Nephron (organoid): ENCODE measurements around the gene NOM1.

Source experiments
- H3K27ac Mint-ChIP-seq, 3 experiments: 2 replicates each; pipeline ENCODE4 v1.8.0; 2020; ENCODE audit warnings: mixed read lengths in 3 of 3, mild to moderate bottlenecking in 2 of 3, moderate library complexity in 1 of 3
- H3K27me3 Mint-ChIP-seq: 2 replicates; pipeline ENCODE4 v1.8.0; 2021; ENCODE audit warnings: low read depth, mild to moderate bottlenecking, moderate library complexity, mixed read lengths
- H3K36me3 Mint-ChIP-seq: 2 replicates; pipeline ENCODE4 v1.8.0; 2020; ENCODE audit warnings: low read depth, mixed read lengths
- H3K4me1 Mint-ChIP-seq: 2 replicates; pipeline ENCODE4 v1.8.0; 2020; ENCODE audit warnings: mixed read lengths
- H3K4me3 Mint-ChIP-seq, 3 experiments: 2 replicates each; pipeline ENCODE4 v1.8.0; 2020; ENCODE audit warnings: mild to moderate bottlenecking in 3 of 3, mixed read lengths in 3 of 3, moderate library complexity in 2 of 3
- H3K9me3 Mint-ChIP-seq: 2 replicates; pipeline ENCODE4 v1.8.0; 2020; ENCODE audit warnings: mixed read lengths
- CTCF ChIP-seq, 3 experiments: fragments of 200-600 bp; sonication (generic); IDR thresholded peaks; one replicate each; pipeline ENCODE4 v1.5.0; 2021; ENCODE audit warnings: antibody characterized with exemption in 3 of 3; ENCODE audit not compliant: unreplicated experiment in 3 of 3

The NOM1 gene

GRCh38 chr7:157002819-157003421 lies 53.4 kb downstream of the NOM1 start:
- Mint-ChIP-seq H3K36me3 (no peaks in the 10 kb centered on the region), H3K27ac (no peak overlapping the region), H3K4me1 (peaks cover 29% of the 10 kb centered on the region), H3K4me3 (no peak overlapping the region), H3K27me3 (peaks cover 98% of the 10 kb centered on the region), H3K9me3 (no peaks in the 10 kb centered on the region)
- TF ChIP-seq CTCF (IDR thresholded peaks at IDR 0.05; ENCODE audit: unreplicated experiment in 3 of 3) = no peak

GRCh38 chr7:157003445-157003755 lies 53.9 kb downstream of the NOM1 start:
- Mint-ChIP-seq H3K36me3 (no peaks in the 10 kb centered on the region), H3K27ac (no peak overlapping the region), H3K27me3 (peaks cover 98% of the 10 kb centered on the region), H3K9me3 (no peaks in the 10 kb centered on the region), H3K4me1 (peaks cover 29% of the 10 kb centered on the region), H3K4me3 (no peak overlapping the region)
- TF ChIP-seq CTCF (IDR thresholded peaks at IDR 0.05; ENCODE audit: unreplicated experiment in 3 of 3) = no peak

- H3K4me1 Mint-ChIP-seq = peaks cover 29% of the 10 kb centered on the region
- no peaks in the 10 kb centered on the region for H3K9me3 Mint-ChIP-seq
- H3K36me3 Mint-ChIP-seq = no peaks in the 10 kb centered on the region
- TF ChIP-seq CTCF (IDR thresholded peaks at IDR 0.05; ENCODE audit: unreplicated experiment in 3 of 3) = no peak
- no peak overlapping the region for H3K27ac Mint-ChIP-seq
- H3K4me3 Mint-ChIP-seq = peak overlapping the region in 2 of 3 experiments; percentile 32 to 57
- peaks cover 98% of the 10 kb centered on the region for H3K27me3 Mint-ChIP-seq
Observed at GRCh38 chr7:157003756-157004520, 54.4 kb downstream of the NOM1 start.

GRCh38 chr7:157004521-157005455 lies 55.3 kb downstream of the NOM1 start:
- no peak for TF ChIP-seq CTCF (IDR thresholded peaks at IDR 0.05; ENCODE audit: unreplicated experiment in 3 of 3)
- H3K4me1 Mint-ChIP-seq = peaks cover 29% of the 10 kb centered on the region
- H3K27me3 Mint-ChIP-seq = peaks cover 98% of the 10 kb centered on the region
- H3K36me3 Mint-ChIP-seq = no peaks in the 10 kb centered on the region
- no peaks in the 10 kb centered on the region for H3K9me3 Mint-ChIP-seq
- no peak overlapping the region for H3K27ac Mint-ChIP-seq
- peak overlapping the region; percentile 23 to 46 (median 32) for H3K4me3 Mint-ChIP-seq

GRCh38 chr7:157005456-157006204 lies 56.1 kb downstream of the NOM1 start:
- Mint-ChIP-seq H3K36me3 (no peaks in the 10 kb centered on the region), H3K4me3 (no peak overlapping the region), H3K4me1 (peaks cover 23% of the 10 kb centered on the region), H3K27ac (no peak overlapping the region), H3K27me3 (peaks cover 90% of the 10 kb centered on the region), H3K9me3 (no peaks in the 10 kb centered on the region)
- TF ChIP-seq CTCF (IDR thresholded peaks at IDR 0.05; ENCODE audit: unreplicated experiment in 3 of 3) = no peak
